GM21717 (cell line): ENCODE results near the gene APP.
"Not testable (repeated sequence)": the region's sequence is repeated elsewhere in the genome, so short reads cannot be mapped to it uniquely, and the experiment has no call there.

Experiments used
- ATAC-seq: cut with Tn5 transposase; IDR thresholded peaks from one replicate; pipeline ENCODE4 v1.9.1; 2021; ENCODE audit warnings: mild to moderate bottlenecking, moderate library complexity; ENCODE audit not compliant: unreplicated experiment

APP gene

DNA sequence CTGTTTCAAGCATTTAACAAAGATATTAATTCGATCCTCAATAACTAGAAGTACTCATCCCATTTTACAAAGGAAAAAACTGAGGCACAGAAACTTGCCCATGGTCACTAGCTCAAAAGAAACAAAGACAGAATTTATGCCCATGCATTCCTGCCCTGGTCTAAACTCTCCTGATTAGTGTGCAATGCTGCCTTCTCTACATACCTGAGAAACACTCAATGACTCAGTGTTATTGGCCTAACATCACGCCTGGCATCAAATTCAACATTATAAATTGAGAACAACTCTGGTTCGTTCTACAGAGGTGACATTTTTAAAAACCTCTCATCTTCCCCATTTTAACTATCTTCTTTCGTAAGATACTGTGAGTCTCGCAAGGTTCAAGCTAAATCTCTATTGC lies 5.2 kb downstream of the APP start:
- no peak for ATAC-seq

GRCh38 chr21:26164311-26164710 lies 6.3 kb downstream of the APP start:
- ATAC-seq, result no peak

DNA sequence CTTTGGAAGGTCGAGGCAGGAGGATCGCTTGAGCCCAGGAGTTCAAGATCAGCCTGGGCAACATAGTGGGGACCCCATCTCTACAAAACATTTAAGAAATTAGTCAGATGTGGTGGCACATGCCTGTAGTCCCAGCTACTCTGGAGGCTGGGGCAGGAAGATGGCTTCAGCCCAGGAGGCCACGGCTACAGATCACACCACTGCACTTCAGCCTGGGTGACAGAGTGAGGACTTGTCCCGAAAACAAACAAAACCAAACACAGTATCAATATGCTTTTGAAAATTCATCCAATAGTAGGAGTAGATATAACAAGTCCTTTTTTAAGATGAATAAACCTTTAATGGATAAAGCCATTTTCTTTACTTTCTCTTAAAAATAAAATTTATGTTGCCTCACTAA lies 8.5 kb downstream of the APP start:
- ATAC-seq, result no peak

GRCh38 chr21:26159869-26160268 lies 10.7 kb downstream of the APP start:
- ATAC-seq, result no peak

DNA sequence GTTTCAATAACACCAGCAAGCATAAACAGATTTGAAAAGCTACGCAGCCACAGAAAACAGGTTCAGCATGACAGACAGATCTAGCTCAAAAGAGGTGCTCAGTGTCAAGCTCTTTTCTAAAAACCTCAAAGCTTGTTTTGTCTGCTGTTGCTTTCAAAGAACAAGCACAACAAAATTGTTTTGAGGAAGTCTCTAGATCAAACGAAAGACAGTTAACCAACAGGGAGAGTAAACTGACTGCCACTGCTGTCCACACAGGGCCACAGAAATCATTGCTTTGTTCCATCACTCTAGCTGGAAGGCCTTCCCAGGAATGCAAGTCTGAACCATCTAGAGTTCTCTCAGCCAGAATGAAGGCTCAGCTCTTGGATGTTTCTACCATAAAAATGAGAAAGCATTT lies 12.8 kb downstream of the APP start:
- ATAC-seq, result no peak

DNA sequence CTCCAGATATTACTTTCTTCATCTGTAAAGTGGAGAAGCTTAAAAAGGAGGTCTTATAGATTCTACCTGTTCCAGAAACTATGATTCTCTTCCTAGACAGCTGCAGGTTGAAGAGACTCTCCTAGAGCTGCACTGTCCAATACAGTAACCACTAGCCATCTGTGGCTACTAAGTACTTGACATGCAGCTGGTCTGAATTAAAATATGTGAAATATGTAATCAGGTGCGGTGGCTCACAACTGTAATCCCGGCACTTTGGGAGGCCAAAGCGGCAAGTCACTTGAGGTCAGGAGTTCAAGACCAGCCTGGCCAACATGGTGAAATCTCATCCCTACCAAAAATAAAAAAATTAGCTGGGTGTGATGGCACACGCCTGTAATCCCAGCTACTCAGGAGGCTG lies 15.8 kb downstream of the APP start:
- no peak for ATAC-seq

DNA sequence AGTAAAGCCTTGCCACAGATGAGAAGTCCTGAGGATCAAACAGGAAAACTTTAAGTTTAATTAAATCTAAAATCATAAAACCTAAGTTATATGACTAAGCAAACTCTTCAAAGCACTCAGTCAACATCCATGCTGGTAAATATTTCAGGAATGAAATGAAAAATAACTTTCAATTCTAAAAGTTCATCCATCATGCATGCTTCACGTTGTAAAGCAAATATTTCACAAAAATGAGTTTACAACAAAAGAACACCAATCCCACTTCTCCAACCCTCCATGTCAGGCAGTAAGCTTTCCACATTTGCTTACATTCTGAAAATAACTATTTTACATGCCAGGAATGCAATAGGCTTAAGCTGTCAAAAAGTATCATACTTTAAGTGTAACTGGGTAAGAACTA lies 16.8 kb downstream of the APP start:
- ATAC-seq, result no peak

DNA sequence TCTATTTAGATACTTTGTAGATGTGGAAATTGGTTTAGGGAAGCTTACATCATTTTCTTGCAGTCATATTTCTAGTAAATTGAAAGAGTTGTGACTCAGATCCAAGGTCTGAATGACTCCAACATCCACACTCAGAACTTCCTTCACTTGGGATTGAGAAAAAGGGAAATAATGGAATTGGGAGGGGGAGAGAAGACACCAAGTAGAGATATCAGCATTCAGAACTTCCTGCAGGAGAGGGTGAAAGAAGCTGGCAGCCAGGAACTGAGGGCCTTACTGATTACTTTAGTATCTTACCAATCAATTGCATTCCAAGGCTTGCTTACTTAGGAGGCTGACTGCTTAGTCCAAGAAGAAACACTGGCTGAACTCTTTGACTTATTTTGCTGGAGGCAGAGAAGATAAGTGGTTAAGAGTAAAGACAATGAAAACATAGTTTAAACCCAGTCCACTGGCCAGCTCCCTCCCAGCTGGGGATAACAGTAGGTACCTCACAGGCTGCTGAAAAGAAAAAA lies 21.7 kb downstream of the APP start:
- no peak for ATAC-seq

GRCh38 chr21:26148071-26148839 lies 22.3 kb downstream of the APP start:
- no peak for ATAC-seq

GRCh38 chr21:26147535-26147934 lies 23.0 kb downstream of the APP start:
- ATAC-seq, result no peak

GRCh38 chr21:26146681-26147080 lies 23.9 kb downstream of the APP start:
- ATAC-seq, result no peak

DNA sequence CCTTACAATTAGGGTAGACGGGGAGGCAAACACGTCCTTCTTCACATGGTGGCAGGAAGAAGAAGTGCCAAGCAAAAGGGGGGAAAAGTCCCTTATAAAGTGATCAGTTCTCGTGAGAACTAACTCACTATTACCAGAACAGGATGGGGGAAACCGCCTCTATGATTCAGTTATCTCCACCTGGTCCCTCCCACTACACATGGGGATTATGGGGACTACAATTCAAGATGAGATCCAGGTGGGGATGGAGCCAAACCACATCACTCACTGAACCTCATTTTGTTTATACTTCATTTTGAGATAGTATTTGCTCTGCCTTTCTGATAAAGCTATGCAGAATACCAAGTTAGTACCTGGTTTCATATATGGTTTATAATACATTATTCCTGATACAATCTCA lies 26.5 kb downstream of the APP start:
- no peak for ATAC-seq

- no peak for ATAC-seq
Observed at GRCh38 chr21:26142363-26142762, 28.2 kb downstream of the APP start.

- ATAC-seq, result no peak
Observed at GRCh38 chr21:26140926-26141325, 29.6 kb downstream of the APP start.

GRCh38 chr21:26140164-26140579 lies 30.4 kb downstream of the APP start:
- no peak for ATAC-seq

DNA sequence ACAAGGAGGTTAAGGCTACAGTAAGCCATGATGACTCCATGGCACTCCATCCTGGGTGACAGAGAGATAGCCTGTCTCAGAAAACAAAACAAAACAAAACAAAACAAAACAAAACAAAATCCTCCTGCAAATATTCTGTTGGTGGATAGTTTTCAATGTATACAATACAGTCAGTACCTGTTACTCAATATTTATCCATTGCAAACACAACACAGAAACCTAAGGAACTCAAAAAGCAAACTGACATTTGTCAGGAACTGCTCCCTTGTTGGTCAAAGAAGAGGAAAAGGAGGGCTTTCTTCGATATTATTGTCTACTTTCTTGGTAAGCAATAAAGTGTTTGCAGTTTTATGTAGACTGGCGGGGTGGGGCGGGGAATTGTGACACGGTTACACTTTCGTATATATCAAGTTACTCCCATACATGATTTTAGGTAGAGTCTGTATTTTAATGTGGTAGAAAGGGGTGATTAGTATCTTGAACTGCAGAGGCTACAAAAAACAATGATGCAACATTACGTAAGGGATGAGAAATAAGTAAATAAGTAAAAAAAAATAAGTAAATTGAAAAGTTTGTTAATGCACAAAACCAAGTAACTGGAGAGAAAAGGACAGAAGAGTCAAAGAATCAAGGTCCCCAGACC lies 31.8 kb downstream of the APP start:
- ATAC-seq, result no peak

DNA sequence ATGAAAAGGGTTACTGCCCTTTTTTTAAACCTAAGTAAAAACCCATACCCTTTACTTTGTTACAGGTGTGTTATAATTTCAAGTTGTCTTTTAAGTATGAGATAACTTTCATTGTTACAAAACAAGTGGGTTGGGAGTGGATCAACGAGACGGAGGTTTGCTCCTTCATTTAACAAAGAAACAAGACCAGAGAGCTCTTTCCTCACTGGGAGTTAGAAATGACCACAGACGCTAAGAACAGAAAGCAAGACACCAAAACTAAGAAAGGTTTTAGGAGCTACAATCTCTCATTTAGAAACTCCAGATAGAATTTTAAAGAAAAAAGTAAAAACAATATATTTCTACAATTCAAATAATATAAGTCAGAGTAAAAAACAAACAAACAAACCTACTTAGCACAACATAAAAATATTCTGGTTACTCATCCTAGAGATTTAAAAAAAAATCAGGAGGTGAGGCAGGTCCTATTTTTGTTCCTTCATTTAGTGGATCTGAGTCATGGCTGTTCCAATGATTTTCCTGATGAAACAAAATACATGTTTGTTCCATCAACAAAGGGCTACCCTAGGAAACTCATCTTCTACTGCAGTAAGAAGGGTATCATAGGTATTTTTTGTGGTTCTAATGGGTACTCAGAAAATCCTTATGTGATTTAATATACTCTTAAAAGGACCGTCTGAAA lies 33.0 kb downstream of the APP start:
- ATAC-seq, result no peak

DNA sequence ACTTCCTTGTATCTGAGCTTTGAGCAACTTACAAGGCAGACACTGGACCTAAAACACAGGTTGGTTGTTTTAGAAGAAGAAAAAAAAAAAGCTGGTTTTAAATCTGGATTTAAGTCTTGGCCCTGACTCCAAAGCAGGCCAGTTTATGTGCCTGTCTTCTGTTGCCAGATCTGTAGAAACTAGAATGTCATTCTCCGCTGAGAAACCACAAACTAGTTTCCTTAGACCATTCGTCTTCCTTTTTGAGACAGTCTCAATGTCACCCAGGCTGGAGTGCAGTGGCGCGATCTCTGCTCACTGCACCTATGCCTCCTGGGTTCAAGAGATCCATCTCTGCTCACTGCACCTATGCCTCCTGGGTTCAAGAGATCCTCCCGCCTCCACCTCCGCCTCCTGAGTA lies 33.9 kb downstream of the APP start:
- ATAC-seq, result peak; percentile 94

DNA sequence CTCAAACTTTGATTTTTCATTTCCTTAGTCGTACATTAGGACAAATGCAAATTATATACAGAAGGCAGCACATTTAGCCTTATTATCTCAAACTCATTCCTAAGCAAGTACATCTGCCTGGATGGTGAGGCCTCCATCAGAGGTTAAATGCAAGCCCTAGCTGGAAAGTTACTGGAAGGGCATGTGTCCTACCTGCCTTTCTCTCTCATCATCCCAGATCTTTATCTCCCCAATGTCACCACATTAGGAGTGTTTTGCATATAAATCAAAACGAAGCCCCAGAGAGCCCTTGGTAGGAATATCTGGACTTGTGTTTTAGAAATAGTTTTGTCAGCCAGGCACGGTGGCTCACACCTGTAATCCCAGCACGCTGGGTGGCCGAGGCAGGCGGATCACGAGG lies 35.0 kb downstream of the APP start:
- ATAC-seq, result no peak

- ATAC-seq, result no peak
Observed at GRCh38 chr21:26131554-26131953, 39.0 kb downstream of the APP start.

DNA sequence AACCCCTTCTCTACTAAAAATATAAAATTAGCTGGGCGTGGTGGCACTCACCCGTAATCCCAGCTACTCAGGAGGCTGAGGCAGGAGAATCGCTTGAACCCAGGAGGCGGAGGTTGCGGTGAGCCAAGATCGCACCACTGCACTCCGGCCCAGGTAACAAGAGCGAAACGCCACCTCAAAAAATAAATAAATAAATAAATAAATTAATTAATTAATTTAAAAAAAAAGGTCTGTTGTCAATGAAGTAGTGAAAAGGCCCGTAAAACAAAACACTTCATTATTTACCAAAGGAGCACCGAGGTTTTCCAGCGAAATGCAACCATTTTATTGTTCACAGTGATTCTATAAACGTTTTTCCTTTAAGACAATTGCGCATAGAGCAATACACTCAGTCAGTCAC lies 39.5 kb downstream of the APP start:
- ATAC-seq, result not testable (repeated sequence)
